ENCODE data around the gene SHROOM3. TPM values are rescaled to one million over a fixed set of nuclear protein-coding genes. Genes with fewer than 3 reads are reported as not detected.
A peak's percentile ranks its signal among the peaks of the same experiment; 100 is the strongest.

Gene SHROOM3
- polyA plus RNA-seq, 1 donor from 2014 or later = 2.7 TPM

DNA sequence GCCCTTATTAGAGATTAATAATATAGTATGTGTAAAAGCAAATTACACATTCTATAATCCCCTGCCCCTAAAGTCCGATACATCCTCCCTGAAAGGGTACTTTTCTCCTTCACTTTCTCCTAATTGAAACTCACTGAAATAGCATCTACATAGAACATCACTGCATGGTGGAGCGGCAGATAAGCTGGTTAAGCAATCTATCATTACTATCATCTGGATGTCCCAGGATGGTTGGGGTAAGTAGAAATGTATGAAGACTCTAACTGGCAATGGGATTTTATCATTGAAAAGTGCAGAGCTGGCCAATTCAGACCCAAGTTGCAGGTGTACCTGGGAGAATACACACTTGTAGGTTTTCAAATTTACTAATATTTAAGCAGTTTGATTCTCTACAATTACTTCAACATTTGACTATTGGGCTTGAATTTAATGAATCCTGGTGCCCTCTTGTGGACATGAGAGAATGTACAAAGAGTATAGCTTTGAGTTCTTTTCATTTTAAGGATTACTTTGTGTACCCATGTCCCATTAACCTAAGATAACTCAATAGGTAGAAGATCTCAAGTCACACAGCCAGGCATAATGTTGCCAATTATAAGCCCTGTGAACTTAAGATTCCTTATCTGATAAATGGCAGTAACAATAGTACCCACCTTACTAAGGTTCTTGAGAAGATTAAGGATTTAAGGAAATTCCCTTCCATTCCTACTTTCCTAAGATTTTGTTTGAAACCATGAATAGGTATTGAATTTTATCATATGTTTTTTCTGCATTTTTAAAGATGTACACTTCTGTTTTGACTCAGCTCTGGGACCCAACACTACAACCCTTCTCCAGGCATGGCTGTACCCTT, 69.8 kb downstream of the SHROOM3 start:
- Histone ChIP-seq H3K4me3 (ENCODE audit: low read length) (no peak overlapping the region), H3K9me3 (ENCODE audit: low read length) (no peaks in the 10 kb centered on the region), H3K4me2 (ENCODE audit: low read length) (no peak overlapping the region), H3K9me2 (ENCODE audit: insufficient read depth, low read length) (no peaks in the 10 kb centered on the region), H3K79me2 (replicated peaks; ENCODE audit: insufficient read depth, low read length) (peaks cover 59% of the 10 kb centered on the region), H3F3A (ENCODE audit: insufficient read depth, low read length, poor library complexity, severe bottlenecking) (no peaks in the 10 kb centered on the region), H2AFZ (ENCODE audit: low read depth, low read length) (no peak overlapping the region), H3K27me3 (ENCODE audit: insufficient read depth, low read depth, low read length) (no peaks in the 10 kb centered on the region), H4K20me1 (ENCODE audit: insufficient read depth) (no peaks in the 10 kb centered on the region), H3K9ac (ENCODE audit: low read length) (no peak overlapping the region), H3K36me3 (ENCODE audit: insufficient read depth, low read length) (no peaks in the 10 kb centered on the region), H3K27ac (ENCODE audit: low read length) (no peak overlapping the region)
- no peak for TF ChIP-seq POLR2AphosphoS5 (IDR thresholded peaks at IDR 0.05)
- TF ChIP-seq TAF1 (IDR thresholded peaks at IDR 0.05; ENCODE audit: low read depth) = no peak
- no peak for TF ChIP-seq EP300 (conservative IDR thresholded peaks at IDR 0.05; ENCODE audit: poor library complexity, severe bottlenecking)
- no peak for TF ChIP-seq EZH2 (IDR thresholded peaks at IDR 0.05; ENCODE audit: borderline replicate concordance, insufficient read depth, low read length, poor library complexity, severe bottlenecking)
- peak; percentile 82 for TF ChIP-seq CTCF (IDR thresholded peaks at IDR 0.05; ENCODE audit: poor library complexity, severe bottlenecking)
- TF ChIP-seq RAD21 (conservative IDR thresholded peaks at IDR 0.05) = peak; percentile 84
- no peak for TF ChIP-seq MXI1 (conservative IDR thresholded peaks at IDR 0.05; ENCODE audit: poor library complexity, severe bottlenecking)
- TF ChIP-seq, protein P1, sequence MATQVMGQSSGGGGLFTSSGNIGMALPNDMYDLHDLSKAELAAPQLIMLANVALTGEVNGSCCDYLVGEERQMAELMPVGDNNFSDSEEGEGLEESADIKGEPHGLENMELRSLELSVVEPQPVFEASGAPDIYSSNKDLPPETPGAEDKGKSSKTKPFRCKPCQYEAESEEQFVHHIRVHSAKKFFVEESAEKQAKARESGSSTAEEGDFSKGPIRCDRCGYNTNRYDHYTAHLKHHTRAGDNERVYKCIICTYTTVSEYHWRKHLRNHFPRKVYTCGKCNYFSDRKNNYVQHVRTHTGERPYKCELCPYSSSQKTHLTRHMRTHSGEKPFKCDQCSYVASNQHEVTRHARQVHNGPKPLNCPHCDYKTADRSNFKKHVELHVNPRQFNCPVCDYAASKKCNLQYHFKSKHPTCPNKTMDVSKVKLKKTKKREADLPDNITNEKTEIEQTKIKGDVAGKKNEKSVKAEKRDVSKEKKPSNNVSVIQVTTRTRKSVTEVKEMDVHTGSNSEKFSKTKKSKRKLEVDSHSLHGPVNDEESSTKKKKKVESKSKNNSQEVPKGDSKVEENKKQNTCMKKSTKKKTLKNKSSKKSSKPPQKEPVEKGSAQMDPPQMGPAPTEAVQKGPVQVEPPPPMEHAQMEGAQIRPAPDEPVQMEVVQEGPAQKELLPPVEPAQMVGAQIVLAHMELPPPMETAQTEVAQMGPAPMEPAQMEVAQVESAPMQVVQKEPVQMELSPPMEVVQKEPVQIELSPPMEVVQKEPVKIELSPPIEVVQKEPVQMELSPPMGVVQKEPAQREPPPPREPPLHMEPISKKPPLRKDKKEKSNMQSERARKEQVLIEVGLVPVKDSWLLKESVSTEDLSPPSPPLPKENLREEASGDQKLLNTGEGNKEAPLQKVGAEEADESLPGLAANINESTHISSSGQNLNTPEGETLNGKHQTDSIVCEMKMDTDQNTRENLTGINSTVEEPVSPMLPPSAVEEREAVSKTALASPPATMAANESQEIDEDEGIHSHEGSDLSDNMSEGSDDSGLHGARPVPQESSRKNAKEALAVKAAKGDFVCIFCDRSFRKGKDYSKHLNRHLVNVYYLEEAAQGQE (IDR thresholded peaks at IDR 0.05; ENCODE audit: borderline replicate concordance) = no peak
- TF ChIP-seq SMC3 (conservative IDR thresholded peaks at IDR 0.05; ENCODE audit: poor library complexity) = peak; percentile 93

GRCh38 chr4:76511947-76512346, 76.9 kb downstream of the SHROOM3 start:
- no peak overlapping the region for H3K4me3 ChIP-seq (ENCODE audit: low read length)
- TF ChIP-seq SMC3 (conservative IDR thresholded peaks at IDR 0.05; ENCODE audit: poor library complexity) = no peak
- no peak for TF ChIP-seq TAF1 (IDR thresholded peaks at IDR 0.05; ENCODE audit: low read depth)
- TF ChIP-seq, protein P1 (IDR thresholded peaks at IDR 0.05; ENCODE audit: borderline replicate concordance) = no peak
- TF ChIP-seq MXI1 (conservative IDR thresholded peaks at IDR 0.05; ENCODE audit: poor library complexity, severe bottlenecking) = no peak
- no peak for TF ChIP-seq EZH2 (IDR thresholded peaks at IDR 0.05; ENCODE audit: borderline replicate concordance, insufficient read depth, low read length, poor library complexity, severe bottlenecking)
- TF ChIP-seq POLR2AphosphoS5 (IDR thresholded peaks at IDR 0.05) = no peak
- TF ChIP-seq CTCF (IDR thresholded peaks at IDR 0.05; ENCODE audit: poor library complexity, severe bottlenecking) = no peak
- TF ChIP-seq RAD21 (conservative IDR thresholded peaks at IDR 0.05) = no peak
- TF ChIP-seq EP300 (conservative IDR thresholded peaks at IDR 0.05; ENCODE audit: poor library complexity, severe bottlenecking) = no peak
- peaks cover 46% of the 10 kb centered on the region for H3K79me2 ChIP-seq (replicated peaks; ENCODE audit: insufficient read depth, low read length)
- no peaks in the 10 kb centered on the region for H3K9me2 ChIP-seq (ENCODE audit: insufficient read depth, low read length)
- H3K9ac ChIP-seq (ENCODE audit: low read length) = no peak overlapping the region
- no peaks in the 10 kb centered on the region for H3K27me3 ChIP-seq (ENCODE audit: insufficient read depth, low read depth, low read length)
- H3K27ac ChIP-seq (ENCODE audit: low read length) = no peak overlapping the region
- H3F3A ChIP-seq (ENCODE audit: insufficient read depth, low read length, poor library complexity, severe bottlenecking) = no peaks in the 10 kb centered on the region
- no peak overlapping the region for H3K4me2 ChIP-seq (ENCODE audit: low read length)
- no peak overlapping the region for H2AFZ ChIP-seq (ENCODE audit: low read depth, low read length)
- H3K36me3 ChIP-seq (ENCODE audit: insufficient read depth, low read length) = no peaks in the 10 kb centered on the region
- H3K9me3 ChIP-seq (ENCODE audit: low read length) = no peaks in the 10 kb centered on the region
- H4K20me1 ChIP-seq (ENCODE audit: insufficient read depth) = no peaks in the 10 kb centered on the region

All from neural cell (in vitro differentiated cells).